Stimulated activated memory B cell treated with anti-CD40 and anti-IgM and Interleukin-4, amounts not matched to agents 10 μg/mL and 1 μg/mL and 100 μg/mL, for 72 hours (primary cell): Measurements from ENCODE around the gene DLGAP1.
"Not testable (repeated sequence)": the region's sequence is repeated elsewhere in the genome, so short reads cannot be mapped to it uniquely, and the experiment has no call there.

Experiments
- ATAC-seq: fragments of 150-1000 bp; cut with Tn5 transposase; 2 replicates; pipeline ENCODE4 v1.10.0; 2021
- H3K27ac Mint-ChIP-seq: one replicate; pipeline ENCODE4 v1.8.0; 2022; ENCODE audit warnings: mild to moderate bottlenecking, mixed read lengths
- H3K27me3 Mint-ChIP-seq: one replicate; pipeline ENCODE4 v1.8.0; 2022; ENCODE audit warnings: mixed read lengths
- H3K36me3 Mint-ChIP-seq: one replicate; pipeline ENCODE4 v1.8.0; 2022; ENCODE audit warnings: mixed read lengths
- H3K4me1 Mint-ChIP-seq: one replicate; pipeline ENCODE4 v1.8.0; 2022; ENCODE audit warnings: mixed read lengths
- H3K4me3 Mint-ChIP-seq: one replicate; pipeline ENCODE4 v1.8.0; 2022; ENCODE audit warnings: mild to moderate bottlenecking, moderate library complexity, mixed read lengths
- H3K9me3 Mint-ChIP-seq: one replicate; pipeline ENCODE4 v1.8.0; 2022; ENCODE audit warnings: mixed read lengths

Gene DLGAP1

DNA sequence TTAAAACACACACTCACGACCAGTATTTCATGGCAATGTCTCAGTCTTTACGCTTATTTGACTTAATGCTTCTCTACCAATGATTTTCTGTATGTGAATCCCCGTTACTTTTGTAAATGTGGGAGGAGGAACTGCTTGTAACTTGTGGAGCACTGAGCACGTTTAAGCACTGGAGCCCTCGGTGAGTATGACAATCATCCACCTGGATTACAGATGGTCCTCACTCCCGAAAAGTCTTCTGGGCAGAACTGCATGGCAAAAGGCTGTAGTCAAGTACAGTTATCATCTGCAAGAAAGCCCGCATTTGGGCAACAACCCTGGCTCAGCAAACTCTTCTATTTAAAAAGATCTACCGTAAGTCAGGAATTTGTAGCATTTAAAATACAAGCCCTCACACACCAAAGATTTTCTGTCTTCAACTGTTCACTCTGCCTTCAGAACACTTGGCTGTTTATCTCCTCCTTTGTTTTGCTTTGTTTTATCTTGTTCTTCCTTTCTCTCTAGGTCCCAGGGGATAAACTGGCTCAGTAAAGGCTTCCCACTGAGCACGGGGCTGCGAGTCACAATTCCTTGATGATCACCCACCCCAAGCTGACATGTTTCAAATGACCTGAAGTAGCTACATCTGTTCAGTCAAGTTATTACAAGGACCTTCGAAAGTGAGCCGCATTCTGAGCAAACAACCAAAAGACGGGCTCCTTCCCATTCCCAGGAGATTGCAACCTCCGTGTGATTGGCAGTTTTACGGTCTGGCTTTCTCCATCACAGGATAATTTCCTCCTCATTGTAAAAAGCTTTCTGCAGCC is 102.2 kb downstream of the DLGAP1 start:
- Mint-ChIP-seq H3K9me3 (peaks cover 16% of the 10 kb centered on the region), H3K27me3 (no peaks in the 10 kb centered on the region), H3K4me3 (no peak overlapping the region), H3K36me3 (no peaks in the 10 kb centered on the region), H3K27ac (no peak overlapping the region), H3K4me1 (no peaks in the 10 kb centered on the region)
- no peak for ATAC-seq

DNA sequence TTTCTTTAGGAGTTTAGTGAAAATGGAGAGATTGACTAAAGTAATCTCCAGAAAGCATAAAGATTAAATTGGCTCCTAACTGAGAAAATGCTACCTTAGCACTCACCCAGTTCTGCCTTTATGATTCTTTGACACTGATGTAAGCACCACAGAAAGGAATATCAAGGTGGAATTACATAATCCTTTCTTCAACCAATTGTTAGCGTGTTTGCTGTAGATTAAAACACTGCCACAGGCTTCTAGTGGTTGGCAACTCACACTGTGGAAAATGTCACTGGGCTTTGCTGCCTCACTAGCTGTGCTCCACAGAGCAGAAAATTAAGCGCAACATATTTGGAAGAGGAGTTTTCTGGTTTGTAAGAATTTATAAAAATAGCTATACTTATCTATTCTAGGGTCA is 104.1 kb downstream of the DLGAP1 start:
- Mint-ChIP-seq H3K4me3 (no peak overlapping the region), H3K36me3 (no peaks in the 10 kb centered on the region), H3K27ac (no peak overlapping the region), H3K4me1 (no peaks in the 10 kb centered on the region), H3K27me3 (no peaks in the 10 kb centered on the region), H3K9me3 (peaks cover 12% of the 10 kb centered on the region)
- ATAC-seq, result no peak

DNA sequence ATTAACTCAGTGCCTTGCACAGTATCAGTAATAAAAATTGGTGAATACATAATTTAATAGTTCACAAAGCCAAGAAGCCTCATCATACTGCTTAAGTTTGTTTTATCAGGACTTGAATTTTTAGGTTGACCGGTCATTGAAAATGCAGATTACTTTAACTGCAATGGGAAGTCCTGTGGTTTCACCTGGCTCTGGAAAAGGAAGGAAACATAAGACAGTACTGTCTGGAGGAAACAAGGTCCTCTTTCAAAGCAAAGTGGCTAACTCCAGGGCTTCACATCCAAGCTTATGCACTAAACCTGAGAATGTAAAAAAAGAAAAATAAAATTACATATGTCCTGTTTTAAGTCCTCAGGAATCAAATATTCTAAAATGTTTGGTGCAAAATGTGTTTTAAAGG is 119.7 kb downstream of the DLGAP1 start:
- Mint-ChIP-seq H3K27me3 (no peaks in the 10 kb centered on the region), H3K9me3 (peaks cover 5% of the 10 kb centered on the region), H3K36me3 (no peaks in the 10 kb centered on the region), H3K4me3 (no peak overlapping the region), H3K27ac (no peak overlapping the region), H3K4me1 (no peaks in the 10 kb centered on the region)
- no peak for ATAC-seq

DNA sequence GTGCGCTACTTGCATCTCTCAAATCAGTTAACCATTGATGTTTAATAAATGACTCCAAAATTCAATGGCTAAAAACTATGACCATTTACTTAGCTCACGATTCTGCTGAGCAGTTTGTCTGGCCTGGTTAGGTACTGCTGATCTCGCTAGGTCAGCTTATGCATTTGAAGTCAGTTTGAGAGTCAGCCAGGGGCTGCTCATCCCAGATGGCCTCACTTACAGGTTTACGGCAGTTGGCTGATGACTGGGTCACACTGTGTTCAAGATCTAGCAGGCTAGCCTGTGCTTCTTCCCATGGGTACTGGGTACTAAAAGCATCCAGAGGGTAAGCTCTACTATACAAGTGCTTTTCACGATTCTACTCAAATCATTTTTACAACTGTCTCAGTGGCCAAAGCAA is 122.1 kb downstream of the DLGAP1 start:
- H3K4me3 Mint-ChIP-seq, result no peak overlapping the region
- H3K9me3 Mint-ChIP-seq, result peaks cover 8% of the 10 kb centered on the region
- H3K27ac Mint-ChIP-seq, result no peak overlapping the region
- H3K27me3 Mint-ChIP-seq, result no peaks in the 10 kb centered on the region
- no peaks in the 10 kb centered on the region for H3K4me1 Mint-ChIP-seq
- ATAC-seq, result no peak
- H3K36me3 Mint-ChIP-seq, result no peaks in the 10 kb centered on the region

GRCh38 chr18:4319738-4320677 is 135.1 kb downstream of the DLGAP1 start:
- Mint-ChIP-seq H3K4me3 (no peak overlapping the region), H3K4me1 (no peaks in the 10 kb centered on the region)

GRCh38 chr18:4318311-4318710 is 136.8 kb downstream of the DLGAP1 start:
- Mint-ChIP-seq H3K36me3 (no peaks in the 10 kb centered on the region), H3K9me3 (no peaks in the 10 kb centered on the region), H3K4me1 (no peaks in the 10 kb centered on the region), H3K27me3 (no peaks in the 10 kb centered on the region), H3K4me3 (no peak overlapping the region), H3K27ac (no peak overlapping the region)
- ATAC-seq, result no peak

More at GRCh38 chr18:4319738-4320677, 135.1 kb downstream of the DLGAP1 start:
- Mint-ChIP-seq H3K9me3 (peaks cover 3% of the 10 kb centered on the region), H3K27ac (no peak overlapping the region), H3K27me3 (no peaks in the 10 kb centered on the region), H3K36me3 (no peaks in the 10 kb centered on the region)
- ATAC-seq, result no peak

- not testable (repeated sequence) for H3K27me3 Mint-ChIP-seq, H3K4me1 Mint-ChIP-seq, H3K4me3 Mint-ChIP-seq, H3K9me3 Mint-ChIP-seq, H3K27ac Mint-ChIP-seq, ATAC-seq, H3K36me3 Mint-ChIP-seq
Observed at GRCh38 chr18:4311945-4312344, 143.2 kb downstream of the DLGAP1 start.

- ATAC-seq, result no peak
- peaks cover 2% of the 10 kb centered on the region for H3K9me3 Mint-ChIP-seq
- no peak overlapping the region for H3K27ac Mint-ChIP-seq
- H3K4me3 Mint-ChIP-seq, result no peak overlapping the region
- H3K36me3 Mint-ChIP-seq, result no peaks in the 10 kb centered on the region
- H3K4me1 Mint-ChIP-seq, result no peaks in the 10 kb centered on the region
- no peaks in the 10 kb centered on the region for H3K27me3 Mint-ChIP-seq
Observed at GRCh38 chr18:4311136-4311535, 144.0 kb downstream of the DLGAP1 start.

DNA sequence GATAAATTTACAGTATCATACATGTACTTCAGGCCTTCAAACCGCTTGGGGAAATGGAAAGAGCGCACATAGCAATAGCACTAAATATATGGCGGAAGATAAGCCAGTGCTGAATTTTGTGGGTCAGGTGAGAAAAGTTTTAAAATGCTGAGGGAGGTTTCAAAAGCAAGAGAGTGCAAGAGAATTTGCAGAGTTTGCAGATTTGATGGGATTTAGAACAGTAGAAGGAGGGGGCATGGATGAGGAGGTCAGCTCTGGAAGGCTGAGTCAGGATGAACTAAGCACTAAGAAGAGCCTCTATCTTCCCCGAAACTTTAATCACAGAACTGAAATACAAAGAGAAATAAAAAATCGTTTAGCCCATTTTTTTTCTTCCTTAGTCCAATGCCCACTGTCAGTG is 145.9 kb downstream of the DLGAP1 start:
- no peaks in the 10 kb centered on the region for H3K36me3 Mint-ChIP-seq
- no peaks in the 10 kb centered on the region for H3K4me1 Mint-ChIP-seq
- H3K27me3 Mint-ChIP-seq, result no peaks in the 10 kb centered on the region
- no peak overlapping the region for H3K4me3 Mint-ChIP-seq
- H3K9me3 Mint-ChIP-seq, result peaks cover 4% of the 10 kb centered on the region
- ATAC-seq, result no peak
- H3K27ac Mint-ChIP-seq, result no peak overlapping the region

- Mint-ChIP-seq H3K36me3 (no peaks in the 10 kb centered on the region), H3K4me1 (no peaks in the 10 kb centered on the region), H3K9me3 (peaks cover 4% of the 10 kb centered on the region), H3K27me3 (no peaks in the 10 kb centered on the region), H3K4me3 (no peak overlapping the region), H3K27ac (no peak overlapping the region)
- no peak for ATAC-seq
Observed at GRCh38 chr18:4308576-4308975, 146.5 kb downstream of the DLGAP1 start.

- no peak for ATAC-seq
- H3K4me1 Mint-ChIP-seq, result no peaks in the 10 kb centered on the region
- peaks cover 9% of the 10 kb centered on the region for H3K9me3 Mint-ChIP-seq
- H3K36me3 Mint-ChIP-seq, result no peaks in the 10 kb centered on the region
- no peak overlapping the region for H3K27ac Mint-ChIP-seq
- H3K27me3 Mint-ChIP-seq, result no peaks in the 10 kb centered on the region
- H3K4me3 Mint-ChIP-seq, result no peak overlapping the region
Observed at GRCh38 chr18:4299395-4299794, 155.7 kb downstream of the DLGAP1 start.

DNA sequence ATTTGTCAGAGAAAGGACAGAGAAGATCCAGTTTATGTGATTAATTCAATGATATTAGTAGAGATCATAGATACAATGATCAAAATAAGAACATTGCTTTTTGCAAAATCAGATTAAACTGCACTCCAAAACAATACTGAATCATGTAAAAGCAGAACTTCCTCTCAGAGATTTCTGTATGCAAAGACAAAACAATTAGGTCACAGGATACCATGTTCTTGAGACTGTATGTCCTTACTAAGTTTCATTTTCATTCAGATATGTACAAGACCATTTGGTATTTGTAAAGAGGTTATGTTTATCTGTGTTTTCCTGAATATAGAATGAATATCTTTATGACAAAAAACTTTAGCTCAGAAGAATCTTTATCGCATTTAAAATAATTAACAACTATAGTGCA is 161.8 kb downstream of the DLGAP1 start:
- no peaks in the 10 kb centered on the region for H3K36me3 Mint-ChIP-seq
- no peak overlapping the region for H3K4me3 Mint-ChIP-seq
- peaks cover 5% of the 10 kb centered on the region for H3K9me3 Mint-ChIP-seq
- ATAC-seq, result no peak
- H3K4me1 Mint-ChIP-seq, result no peaks in the 10 kb centered on the region
- H3K27me3 Mint-ChIP-seq, result no peaks in the 10 kb centered on the region
- no peak overlapping the region for H3K27ac Mint-ChIP-seq

DNA sequence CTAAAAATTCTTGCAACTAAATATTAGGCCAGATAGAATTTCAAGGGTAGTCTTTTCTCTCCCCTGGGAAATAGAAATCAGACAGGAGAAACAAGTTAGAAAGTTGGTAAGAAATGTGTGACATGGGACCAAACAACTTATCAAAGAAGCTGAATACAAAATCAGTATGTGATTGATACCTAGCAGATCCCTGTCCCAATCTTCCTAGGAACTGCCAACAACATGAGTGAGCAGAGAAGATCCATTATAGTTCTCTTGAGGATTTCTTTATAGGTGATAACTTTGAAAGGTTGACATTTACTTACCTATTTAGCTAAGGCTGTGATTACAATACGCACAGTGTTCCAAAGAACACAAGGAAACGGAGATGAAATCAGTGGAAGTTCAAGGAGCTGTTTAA is 162.4 kb downstream of the DLGAP1 start:
- Mint-ChIP-seq H3K4me1 (no peaks in the 10 kb centered on the region), H3K9me3 (peaks cover 5% of the 10 kb centered on the region), H3K36me3 (no peaks in the 10 kb centered on the region), H3K4me3 (no peak overlapping the region), H3K27me3 (no peaks in the 10 kb centered on the region), H3K27ac (no peak overlapping the region)
- no peak for ATAC-seq

GRCh38 chr18:4287340-4287739 is 167.8 kb downstream of the DLGAP1 start:
- H3K9me3 Mint-ChIP-seq, H3K4me3 Mint-ChIP-seq, H3K4me1 Mint-ChIP-seq, H3K27ac Mint-ChIP-seq, H3K27me3 Mint-ChIP-seq, H3K36me3 Mint-ChIP-seq, ATAC-seq: not testable (repeated sequence)

- peaks cover 9% of the 10 kb centered on the region for H3K9me3 Mint-ChIP-seq
- no peak for ATAC-seq
- no peaks in the 10 kb centered on the region for H3K4me1 Mint-ChIP-seq
- H3K27ac Mint-ChIP-seq, result no peak overlapping the region
- no peak overlapping the region for H3K4me3 Mint-ChIP-seq
- no peaks in the 10 kb centered on the region for H3K27me3 Mint-ChIP-seq
- H3K36me3 Mint-ChIP-seq, result no peaks in the 10 kb centered on the region
Observed at GRCh38 chr18:4286256-4286655, 168.9 kb downstream of the DLGAP1 start.

DNA sequence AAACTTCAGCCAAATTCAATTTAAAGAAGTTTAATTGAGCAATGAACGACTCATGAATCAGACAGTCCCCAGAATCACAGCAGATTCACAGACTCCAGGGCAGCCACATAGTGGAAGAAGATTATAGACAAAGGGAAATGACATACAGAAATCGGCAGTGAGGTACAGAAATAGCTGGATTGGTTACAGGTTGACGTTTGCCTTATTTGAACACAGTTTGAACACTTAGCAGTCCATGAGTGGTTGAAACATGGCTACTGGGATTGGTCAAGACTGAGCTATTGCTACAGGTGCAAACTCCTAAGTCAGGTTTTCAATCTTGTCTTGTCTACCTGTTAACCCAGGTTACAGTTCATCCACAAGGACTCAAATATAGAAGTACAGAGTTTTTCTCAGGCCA is 169.6 kb downstream of the DLGAP1 start:
- Mint-ChIP-seq H3K4me1 (no peaks in the 10 kb centered on the region), H3K27me3 (no peaks in the 10 kb centered on the region), H3K9me3 (peaks cover 9% of the 10 kb centered on the region), H3K27ac (no peak overlapping the region), H3K4me3 (no peak overlapping the region), H3K36me3 (no peaks in the 10 kb centered on the region)
- no peak for ATAC-seq
